ENCODE data around the gene STX19.
"Not testable (repeated sequence)": the region's sequence is repeated elsewhere in the genome, so short reads cannot be mapped to it uniquely, and the experiment has no call there.

The STX19 gene

DNA sequence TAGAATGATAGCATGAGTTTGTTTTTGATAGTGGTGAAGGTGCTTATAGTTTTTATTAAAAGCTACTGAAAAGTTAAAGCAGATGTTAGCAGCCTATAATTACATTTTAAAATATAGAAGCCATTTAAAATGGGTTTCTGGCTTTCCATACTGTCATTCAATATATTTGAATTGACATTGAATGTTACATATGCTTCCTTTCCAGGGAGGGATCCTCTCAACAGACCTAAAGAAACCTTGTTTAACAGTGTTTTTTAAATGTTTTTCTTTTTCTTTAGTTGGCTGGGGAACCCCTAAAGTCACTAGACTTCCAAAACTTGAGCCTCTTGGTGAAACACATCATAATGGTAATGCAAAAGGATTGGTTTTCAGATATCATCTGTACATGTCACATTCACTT, 22.1 kb upstream of the STX19 start:
- Histone ChIP-seq H3K79me2 (no peaks in the 10 kb centered on the region), H2AFZ (no peak overlapping the region), H3K27ac (no peak overlapping the region), H3K9ac (no peak overlapping the region), H3K4me2 (ENCODE audit: low read length) (no peak overlapping the region), H3K4me3 (ENCODE audit: low read depth, low read length) (no peak overlapping the region), H3K27me3 (ENCODE audit: control insufficient read depth, insufficient read depth, low read length) (no peaks in the 10 kb centered on the region), H3K9me3 (ENCODE audit: control insufficient read depth, low read length) (no peaks in the 10 kb centered on the region), H3K4me1 (no peaks in the 10 kb centered on the region), H3K36me3 (ENCODE audit: control insufficient read depth, insufficient read depth, low read length) (no peaks in the 10 kb centered on the region)
- TF ChIP-seq, protein P1, sequence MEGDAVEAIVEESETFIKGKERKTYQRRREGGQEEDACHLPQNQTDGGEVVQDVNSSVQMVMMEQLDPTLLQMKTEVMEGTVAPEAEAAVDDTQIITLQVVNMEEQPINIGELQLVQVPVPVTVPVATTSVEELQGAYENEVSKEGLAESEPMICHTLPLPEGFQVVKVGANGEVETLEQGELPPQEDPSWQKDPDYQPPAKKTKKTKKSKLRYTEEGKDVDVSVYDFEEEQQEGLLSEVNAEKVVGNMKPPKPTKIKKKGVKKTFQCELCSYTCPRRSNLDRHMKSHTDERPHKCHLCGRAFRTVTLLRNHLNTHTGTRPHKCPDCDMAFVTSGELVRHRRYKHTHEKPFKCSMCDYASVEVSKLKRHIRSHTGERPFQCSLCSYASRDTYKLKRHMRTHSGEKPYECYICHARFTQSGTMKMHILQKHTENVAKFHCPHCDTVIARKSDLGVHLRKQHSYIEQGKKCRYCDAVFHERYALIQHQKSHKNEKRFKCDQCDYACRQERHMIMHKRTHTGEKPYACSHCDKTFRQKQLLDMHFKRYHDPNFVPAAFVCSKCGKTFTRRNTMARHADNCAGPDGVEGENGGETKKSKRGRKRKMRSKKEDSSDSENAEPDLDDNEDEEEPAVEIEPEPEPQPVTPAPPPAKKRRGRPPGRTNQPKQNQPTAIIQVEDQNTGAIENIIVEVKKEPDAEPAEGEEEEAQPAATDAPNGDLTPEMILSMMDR (IDR thresholded peaks at IDR 0.05): no peak

DNA sequence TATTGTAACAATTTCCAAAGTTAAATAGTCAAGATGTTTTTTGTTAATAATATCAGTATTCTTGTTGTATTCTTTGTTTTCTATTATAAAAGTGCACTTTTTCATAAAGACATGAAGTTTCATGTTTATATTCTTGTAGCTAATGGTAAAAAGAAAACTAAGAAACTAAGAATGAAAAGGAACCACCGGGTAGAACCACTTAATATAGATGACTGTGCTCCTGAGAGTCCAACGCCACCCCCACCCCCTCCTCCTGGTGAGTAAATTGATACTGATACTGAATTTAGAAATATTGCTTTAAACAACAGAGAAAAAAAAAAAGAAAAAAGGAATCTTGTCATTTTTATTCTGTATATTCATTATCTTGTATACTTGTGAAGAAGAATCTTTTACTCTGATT, 20.9 kb upstream of the STX19 start:
- Histone ChIP-seq H3K36me3 (ENCODE audit: control insufficient read depth, insufficient read depth, low read length) (no peaks in the 10 kb centered on the region), H2AFZ (no peak overlapping the region)
- TF ChIP-seq, protein P1 (IDR thresholded peaks at IDR 0.05): no peak

DNA sequence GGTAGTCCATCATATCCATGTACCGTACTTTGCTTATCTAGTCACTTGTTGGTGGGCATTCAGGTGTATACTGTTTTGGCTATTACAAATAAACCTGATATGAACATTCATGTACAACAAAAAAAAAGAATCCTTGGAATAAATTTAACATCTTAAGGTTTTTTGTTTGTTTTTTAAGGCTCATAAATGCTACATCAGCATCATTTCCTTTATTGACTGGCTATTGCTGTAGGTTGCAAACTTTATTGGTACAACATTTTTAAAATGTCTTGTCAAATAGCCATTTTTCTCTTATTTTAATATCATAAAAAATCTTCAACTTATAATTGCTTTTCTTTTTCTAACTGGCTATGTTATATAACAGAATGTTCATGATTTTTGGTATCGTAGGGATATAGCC, 18.1 kb upstream of the STX19 start:
- TF ChIP-seq, protein P1 (IDR thresholded peaks at IDR 0.05): no peak
- H3K79me2 ChIP-seq: no peaks in the 10 kb centered on the region
- H3K9me3 ChIP-seq (ENCODE audit: control insufficient read depth, low read length): no peaks in the 10 kb centered on the region
- no peaks in the 10 kb centered on the region for H3K4me1 ChIP-seq
- H3K9ac ChIP-seq: no peak overlapping the region
- H2AFZ ChIP-seq: no peak overlapping the region
- H3K4me3 ChIP-seq (ENCODE audit: low read depth, low read length): no peak overlapping the region
- no peak overlapping the region for H3K4me2 ChIP-seq (ENCODE audit: low read length)
- no peaks in the 10 kb centered on the region for H3K36me3 ChIP-seq (ENCODE audit: control insufficient read depth, insufficient read depth, low read length)
- no peaks in the 10 kb centered on the region for H3K27me3 ChIP-seq (ENCODE audit: control insufficient read depth, insufficient read depth, low read length)
- no peak overlapping the region for H3K27ac ChIP-seq

More for the DNA sequence above, 20.9 kb upstream of the STX19 start:
- Histone ChIP-seq H3K27ac (no peak overlapping the region), H3K9ac (no peak overlapping the region), H3K9me3 (ENCODE audit: control insufficient read depth, low read length) (no peaks in the 10 kb centered on the region), H3K4me3 (ENCODE audit: low read depth, low read length) (no peak overlapping the region), H3K4me2 (ENCODE audit: low read length) (no peak overlapping the region), H3K4me1 (no peaks in the 10 kb centered on the region), H3K79me2 (no peaks in the 10 kb centered on the region), H3K27me3 (ENCODE audit: control insufficient read depth, insufficient read depth, low read length) (no peaks in the 10 kb centered on the region)

DNA sequence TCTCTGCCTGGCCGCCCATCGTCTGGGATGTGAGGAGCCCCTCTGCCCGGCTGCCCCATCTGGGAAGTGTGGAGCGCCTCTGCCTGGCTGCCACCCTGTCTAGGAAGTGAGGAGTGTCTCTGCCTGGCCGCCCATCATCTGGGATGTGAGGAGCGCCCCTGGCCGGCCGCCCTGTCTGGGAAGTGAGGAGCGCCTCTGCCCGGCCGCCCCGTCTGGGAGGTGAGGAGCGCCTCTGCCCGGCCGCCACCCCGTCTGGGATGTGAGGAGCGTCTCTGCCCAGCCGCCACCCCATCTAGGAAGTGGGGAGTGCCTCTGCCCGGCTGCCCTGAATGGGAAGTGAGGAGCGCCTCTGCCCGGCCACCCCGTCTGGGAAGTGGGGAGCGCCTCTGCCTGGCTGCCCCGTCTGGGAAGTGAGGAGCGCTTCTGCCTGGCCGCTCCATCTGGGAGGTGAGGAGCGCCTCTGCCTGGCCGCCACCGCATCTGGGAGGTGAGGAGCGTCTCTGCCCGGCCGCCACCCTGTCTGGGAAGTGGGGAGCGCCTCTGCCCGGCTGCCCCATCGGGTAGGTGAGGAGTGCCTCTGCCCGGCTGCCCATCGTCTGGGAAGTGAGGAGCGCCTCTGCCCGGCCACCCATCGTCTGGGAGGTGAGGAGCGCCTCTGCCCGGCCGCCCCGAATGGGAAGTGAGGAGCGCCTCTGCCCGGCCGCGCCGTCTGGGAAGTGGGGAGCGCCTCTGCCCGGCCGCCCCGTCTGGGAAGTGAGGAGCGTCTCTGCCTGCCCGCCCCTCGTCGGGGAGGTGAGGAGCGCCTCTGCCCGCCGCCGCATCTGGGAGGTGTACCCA, 15.9 kb upstream of the STX19 start:
- not testable (repeated sequence) for H3K9me3 ChIP-seq (ENCODE audit: control insufficient read depth, low read length); H3K36me3 ChIP-seq (ENCODE audit: control insufficient read depth, insufficient read depth, low read length); H3K4me1 ChIP-seq; H3K4me2 ChIP-seq (ENCODE audit: low read length); H3K27ac ChIP-seq; H3K79me2 ChIP-seq; H3K9ac ChIP-seq; H2AFZ ChIP-seq; H3K27me3 ChIP-seq (ENCODE audit: control insufficient read depth, insufficient read depth, low read length); H3K4me3 ChIP-seq (ENCODE audit: low read depth, low read length)

DNA sequence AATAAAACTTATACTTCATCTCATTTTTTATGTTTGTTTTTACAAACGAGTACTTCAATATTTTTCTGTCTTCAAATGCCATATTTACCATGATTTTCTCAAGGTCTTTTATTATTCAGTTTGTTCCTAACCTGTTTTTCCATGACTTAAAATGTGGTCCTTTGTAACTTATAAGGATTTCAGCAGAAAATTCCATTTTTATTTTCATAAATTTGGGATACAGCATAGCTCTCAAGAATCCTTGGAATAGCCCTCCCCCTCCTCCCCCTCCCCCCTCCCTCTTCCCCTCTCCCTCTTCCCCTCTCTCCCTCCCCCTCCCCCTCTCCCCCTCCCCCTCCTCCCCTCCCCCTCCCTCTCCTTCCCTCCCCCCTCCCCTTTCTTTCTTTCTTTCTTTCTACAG, 14.9 kb upstream of the STX19 start:
- Histone ChIP-seq H3K4me2 (ENCODE audit: low read length) (no peak overlapping the region), H3K9me3 (ENCODE audit: control insufficient read depth, low read length) (no peaks in the 10 kb centered on the region), H3K4me3 (ENCODE audit: low read depth, low read length) (no peak overlapping the region), H3K27ac (no peak overlapping the region), H2AFZ (no peak overlapping the region), H3K27me3 (ENCODE audit: control insufficient read depth, insufficient read depth, low read length) (no peaks in the 10 kb centered on the region), H3K79me2 (no peaks in the 10 kb centered on the region), H3K4me1 (no peaks in the 10 kb centered on the region), H3K9ac (no peak overlapping the region), H3K36me3 (ENCODE audit: control insufficient read depth, insufficient read depth, low read length) (no peaks in the 10 kb centered on the region)
- TF ChIP-seq, protein P1 (IDR thresholded peaks at IDR 0.05): no peak
